ENCODE measurements around the gene UNK.
A peak's percentile ranks its signal among the peaks of the same experiment; 100 is the strongest.

UNK gene

GRCh38 chr17:75828741-75829140, 44.1 kb downstream of the UNK start:
- ChIA-PET CTCF (interaction anchor here (0.5 to 1.6 kb wide), 3 partner anchors 14 to 67 kb away, joined by 3 to 7 read pairs (median 5); no protein-coding TSS in a partner anchor), POLR2A (ENCODE audit: low non-redundant PET) (interaction anchor here (1.7 kb wide), 1 partner anchor 49 kb away, joined by 4 read pairs; no protein-coding TSS in a partner anchor)
- H3K27ac ChIP-seq: peak overlapping the region; percentile 67
- no peak for DNase-seq (ENCODE audit: low spot score)
- no peak for TF ChIP-seq CTCF (conservative IDR thresholded peaks at IDR 0.05; ENCODE audit: low read depth)

DNA sequence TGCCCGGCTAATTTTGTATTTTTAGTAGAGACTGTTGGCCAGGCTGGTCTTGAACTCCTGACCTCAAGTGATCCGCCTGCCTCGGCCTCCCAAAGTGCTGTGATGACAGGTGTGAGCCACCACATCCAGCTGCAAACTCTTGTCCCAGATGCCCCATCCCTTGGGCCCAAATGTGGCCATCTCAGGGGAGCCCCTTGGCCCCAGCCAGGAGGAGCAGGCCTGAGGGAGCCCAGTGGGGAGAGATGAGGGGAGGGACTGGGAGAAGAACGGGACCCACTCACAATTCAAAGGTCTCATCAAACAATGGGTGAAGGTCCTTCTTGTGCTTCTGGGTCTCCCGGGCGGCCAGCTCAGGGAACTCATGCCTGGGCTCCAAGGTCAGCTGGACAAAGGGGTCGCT, 45.1 kb downstream of the UNK start:
- POLR2A ChIA-PET (ENCODE audit: low non-redundant PET): interaction anchor here (1.7 kb wide), 1 partner anchor 50 kb away, joined by 4 read pairs; no protein-coding TSS in a partner anchor
- TF ChIP-seq CTCF (conservative IDR thresholded peaks at IDR 0.05; ENCODE audit: low read depth): no peak
- CTCF ChIA-PET: interaction anchor here (0.5 to 1.7 kb wide), 11 partner anchors 9 to 333 kb away, joined by 3 to 7 read pairs (median 4); partner anchors contain the start of gene GALK1
- no peak for DNase-seq (ENCODE audit: low spot score)
- no peak overlapping the region for H3K27ac ChIP-seq

DNA sequence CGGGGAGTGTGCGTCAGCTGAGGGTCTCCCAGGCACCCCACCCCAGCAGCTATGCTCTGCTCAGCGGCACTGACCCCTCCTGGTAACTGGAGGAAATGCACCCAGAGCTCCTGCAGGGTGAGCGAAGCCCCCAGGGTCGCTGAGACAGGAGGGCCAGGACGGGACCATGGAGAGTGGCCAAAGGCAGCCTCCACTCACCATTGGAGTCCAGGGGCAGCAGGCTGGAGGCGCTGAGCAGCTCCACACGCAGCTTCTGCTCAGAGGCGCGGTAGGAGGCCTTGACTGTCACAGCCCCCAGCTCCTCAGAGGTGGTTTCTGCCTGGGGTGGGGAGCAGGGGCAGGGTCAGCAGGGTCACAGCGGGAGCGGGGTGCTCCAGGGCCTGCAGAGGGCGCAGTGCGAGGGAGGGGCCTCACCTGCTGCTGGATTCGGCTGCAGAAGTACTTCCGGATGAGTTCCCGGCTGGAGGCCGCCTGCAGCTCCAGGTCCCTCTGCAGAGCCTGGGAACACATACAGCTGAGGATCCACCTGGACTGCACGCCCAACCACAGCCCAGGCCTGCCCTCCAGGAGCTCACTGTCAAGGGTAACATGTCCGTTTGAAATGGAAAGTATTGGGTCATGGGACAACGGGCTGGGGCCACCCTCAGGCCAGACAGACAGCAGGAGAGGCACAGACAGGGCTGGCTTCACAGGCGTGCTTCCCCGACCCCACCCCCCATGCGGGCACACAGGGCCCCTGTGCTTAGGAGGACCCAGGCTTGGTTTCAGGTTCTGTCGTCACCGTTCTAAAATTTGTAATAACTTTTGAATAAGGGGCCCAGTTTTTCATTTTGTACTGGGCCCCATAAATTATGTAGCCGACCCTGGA, 45.8 kb downstream of the UNK start:
- POLR2A ChIA-PET (ENCODE audit: low non-redundant PET): no interaction called here
- CTCF ChIA-PET: interaction anchor here (0.5 to 1.7 kb wide), 12 partner anchors 9 to 334 kb away, joined by 3 to 7 read pairs (median 4); partner anchors contain the start of gene GALK1
- no peak for DNase-seq (ENCODE audit: low spot score)
- TF ChIP-seq CTCF (conservative IDR thresholded peaks at IDR 0.05; ENCODE audit: low read depth): peak; percentile 65
- peak overlapping the region; percentile 67 for H3K27ac ChIP-seq

DNA sequence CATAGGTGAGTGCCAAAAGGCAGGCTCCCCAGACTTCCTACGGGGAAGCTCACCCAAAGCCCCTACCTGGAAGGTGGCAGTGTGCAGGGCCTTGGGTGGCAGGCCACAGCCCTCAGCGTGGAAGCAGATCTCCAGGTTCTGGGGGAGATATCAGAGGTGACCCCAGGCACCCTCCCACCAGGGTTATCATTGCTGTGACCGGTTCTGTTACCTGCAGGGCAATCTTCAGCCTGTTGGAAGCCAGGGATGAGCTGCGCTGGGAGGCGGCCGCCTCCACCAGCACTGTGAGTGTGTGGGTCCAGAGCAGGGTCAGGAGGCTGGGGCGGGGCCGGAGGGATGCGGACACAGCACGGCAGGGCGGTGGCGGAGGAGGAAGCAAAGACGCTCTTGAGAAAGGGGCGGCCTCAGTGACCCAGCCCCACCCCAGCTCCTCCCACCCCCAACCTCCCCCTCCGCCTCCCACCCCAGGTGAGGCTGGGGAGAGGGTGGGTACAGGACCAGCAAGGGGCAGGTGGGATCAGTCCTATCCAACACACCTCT, 46.5 kb downstream of the UNK start:
- DNase-seq (ENCODE audit: low spot score): no peak
- H3K27ac ChIP-seq: peak overlapping the region; percentile 67
- ChIA-PET CTCF (interaction anchor here (0.7 to 1.7 kb wide), 4 partner anchors 16 to 68 kb away, joined by 3 to 7 read pairs (median 4); no protein-coding TSS in a partner anchor), POLR2A (ENCODE audit: low non-redundant PET) (no interaction called here)
- no peak for TF ChIP-seq CTCF (conservative IDR thresholded peaks at IDR 0.05; ENCODE audit: low read depth)

- ChIA-PET POLR2A (ENCODE audit: low non-redundant PET) (interaction anchor here (1.5 kb wide), 1 partner anchor 52 kb away, joined by 8 read pairs; no protein-coding TSS in a partner anchor), CTCF (no interaction called here)
- DNase-seq (ENCODE audit: low spot score): peak; percentile 43
- TF ChIP-seq CTCF (conservative IDR thresholded peaks at IDR 0.05; ENCODE audit: low read depth): no peak
- H3K27ac ChIP-seq: peak overlapping the region; percentile 67
Observed at GRCh38 chr17:75832164-75832651, 47.6 kb downstream of the UNK start.

DNA sequence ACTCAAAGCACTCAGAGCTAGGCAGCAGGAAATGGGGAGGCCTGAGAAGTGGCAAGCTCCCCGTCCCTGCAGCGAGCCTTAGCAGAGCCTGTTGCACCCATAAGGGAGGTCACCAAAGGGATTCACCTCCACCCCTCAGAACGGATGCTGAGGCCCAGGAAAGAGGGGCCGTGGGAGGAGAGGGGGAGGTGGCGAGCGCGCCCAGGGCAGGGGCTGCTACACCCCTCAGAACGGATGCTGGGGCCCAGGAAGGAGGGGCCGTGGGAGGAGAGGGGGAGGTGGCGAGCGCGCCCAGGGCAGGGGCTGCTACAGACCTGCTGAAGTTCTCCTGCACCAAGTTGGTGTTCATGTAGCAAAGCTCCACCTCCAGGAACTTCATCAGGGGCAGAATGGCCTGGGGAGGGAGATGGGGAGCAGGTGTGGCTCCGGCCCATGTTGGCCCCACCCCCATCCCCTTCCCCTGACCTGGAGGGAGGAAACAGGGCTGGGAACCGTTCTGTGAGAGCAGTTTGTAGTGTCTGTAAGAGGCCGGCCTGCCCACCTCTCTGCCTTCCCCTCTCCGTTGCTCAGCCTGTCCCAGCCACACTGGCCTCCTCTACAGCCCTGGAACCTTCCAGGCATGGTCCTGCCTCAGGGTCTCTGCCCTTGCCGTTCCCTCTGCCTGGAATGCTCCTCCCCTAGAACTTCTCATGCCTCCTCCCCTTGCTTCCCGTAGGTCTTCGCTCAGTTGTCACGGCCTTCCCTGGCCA, 48.2 kb downstream of the UNK start:
- POLR2A ChIA-PET (ENCODE audit: low non-redundant PET): interaction anchor here (1.5 kb wide), 1 partner anchor 53 kb away, joined by 8 read pairs; no protein-coding TSS in a partner anchor
- DNase-seq (ENCODE audit: low spot score): no peak
- CTCF ChIA-PET: no interaction called here
- peak overlapping the region; percentile 67 for H3K27ac ChIP-seq
- no peak for TF ChIP-seq CTCF (conservative IDR thresholded peaks at IDR 0.05; ENCODE audit: low read depth)

Data from RWPE1 (cell line).